GM23338 (cell line): Measurements from ENCODE around the gene CCDC91. TPM values are rescaled to one million over a fixed set of nuclear protein-coding genes. Genes with fewer than 3 reads are reported as not detected.

ENCODE experiments used
- ATAC-seq: fragments of 200-7000 bp; cut with Tn5 transposase; 3 replicates; pipeline ENCODE4 v1.9.1; 2020
- DNase-seq: peaks from one replicate; pipeline ENCODE4 v3.0.0-alpha.2; 2015; ENCODE audit warnings: low spot score
- H2AFZ ChIP-seq: fragments of 200-600 bp; sonication (generic); 2 replicates; pipeline ENCODE4 v1.8.0; 2016; ENCODE audit warnings: antibody characterized with exemption, mild to moderate bottlenecking, moderate library complexity
- H3F3A ChIP-seq: fragments of 200-600 bp; sonication (generic); replicated peaks from 2 replicates; pipeline ENCODE4 v1.8.0; 2017; ENCODE audit warnings: antibody characterized with exemption, mixed run types, low read depth
- H3K27ac ChIP-seq: fragments of 200-600 bp; sonication (generic); 2 replicates; pipeline ENCODE4 v1.6.1; 2016; ENCODE audit warnings: low read depth
- H3K27me3 ChIP-seq: fragments of 200-600 bp; sonication (generic); 2 replicates; pipeline ENCODE4 v1.8.0; 2016; ENCODE audit warnings: mild to moderate bottlenecking, mixed run types, moderate library complexity; ENCODE audit not compliant: insufficient read depth
- H3K36me3 ChIP-seq: fragments of 200-600 bp; sonication (generic); 2 replicates; pipeline ENCODE4 v1.8.0; 2016; ENCODE audit warnings: mild to moderate bottlenecking; ENCODE audit not compliant: insufficient read depth
- H3K4me1 ChIP-seq: fragments of 200-600 bp; sonication (generic); 2 replicates; pipeline ENCODE4 v1.8.0; 2016; ENCODE audit warnings: mild to moderate bottlenecking, moderate library complexity; ENCODE audit not compliant: insufficient read depth
- H3K4me2 ChIP-seq: fragments of 200-600 bp; sonication (generic); 2 replicates; pipeline ENCODE4 v1.7.1; 2017; ENCODE audit warnings: mixed run types
- H3K4me3 ChIP-seq: fragments of 200-600 bp; sonication (generic); 2 replicates; pipeline ENCODE4 v1.6.1; 2016; ENCODE audit warnings: mixed run types
- H3K79me2 ChIP-seq: fragments of 200-600 bp; sonication (generic); replicated peaks from 2 replicates; pipeline ENCODE4 v1.8.0; 2017; ENCODE audit warnings: mild to moderate bottlenecking; ENCODE audit not compliant: insufficient read depth
- H3K9me2 ChIP-seq: fragments of 200-600 bp; sonication (generic); 2 replicates; pipeline ENCODE4 v1.8.0; 2017; ENCODE audit not compliant: insufficient read depth
- H4K20me1 ChIP-seq: fragments of 200-600 bp; sonication (generic); replicated peaks from 2 replicates; pipeline ENCODE4 v1.8.0; 2017; ENCODE audit warnings: mild to moderate bottlenecking; ENCODE audit not compliant: insufficient read depth
- H3K27ac Mint-ChIP-seq: 2 replicates; pipeline ENCODE4 v1.8.0; 2020; ENCODE audit warnings: inconsistent platforms, mild to moderate bottlenecking, moderate library complexity, mixed read lengths
- H3K27me3 Mint-ChIP-seq: 3 replicates; pipeline ENCODE4 v1.8.0; 2022; ENCODE audit warnings: low read depth, mild to moderate bottlenecking, moderate library complexity, mixed read lengths, inconsistent platforms; ENCODE audit not compliant: insufficient read depth, poor library complexity
- H3K36me3 Mint-ChIP-seq: 3 replicates; pipeline ENCODE4 v1.8.0; 2021; ENCODE audit warnings: low read depth, mild to moderate bottlenecking, inconsistent platforms, moderate library complexity, mixed read lengths
- H3K4me1 Mint-ChIP-seq: 3 replicates; pipeline ENCODE4 v1.8.0; 2020; ENCODE audit warnings: mild to moderate bottlenecking, inconsistent platforms, mixed read lengths
- H3K4me3 Mint-ChIP-seq: 3 replicates; pipeline ENCODE4 v1.8.0; 2021; ENCODE audit warnings: moderate library complexity, mild to moderate bottlenecking, inconsistent platforms, mixed read lengths
- H3K9me3 Mint-ChIP-seq: 3 replicates; pipeline ENCODE4 v1.8.0; 2020; ENCODE audit warnings: moderate library complexity, mild to moderate bottlenecking, inconsistent platforms, mixed read lengths
- CREB1 ChIP-seq: fragments of 250-450 bp; sonication (Bioruptor Pico); IDR thresholded peaks from 2 replicates; pipeline ENCODE4 v1.5.0; 2020; ENCODE audit warnings: low read depth, mild to moderate bottlenecking, moderate library complexity
- ETS1 ChIP-seq: IDR thresholded peaks from 2 replicates; pipeline ENCODE4 v1.6.1; 2016; ENCODE audit warnings: antibody characterized with exemption
- EZH2phosphoT487 ChIP-seq: fragments of 200-600 bp; sonication (generic); IDR thresholded peaks from one replicate; pipeline ENCODE4 v1.8.1; 2018; ENCODE audit warnings: antibody characterized with exemption; ENCODE audit not compliant: unreplicated experiment
- NANOG ChIP-seq: IDR thresholded peaks from 2 replicates; pipeline ENCODE4 v1.6.1; 2016; ENCODE audit warnings: antibody characterized with exemption, borderline replicate concordance
- POLR2AphosphoS5 ChIP-seq: IDR thresholded peaks from 2 replicates; pipeline ENCODE4 v1.6.1; 2016; ENCODE audit warnings: antibody characterized with exemption, low read depth
- ZNF114 ChIP-seq: fragments of 250-450 bp; sonication (Bioruptor Pico); IDR thresholded peaks from 2 replicates; pipeline ENCODE4 v1.5.0; 2020; ENCODE audit warnings: mild to moderate bottlenecking, moderate library complexity
- ZNF331 ChIP-seq: fragments of 250-450 bp; sonication (Bioruptor Pico); IDR thresholded peaks from 2 replicates; pipeline ENCODE4 v1.5.0; 2020; ENCODE audit warnings: low read depth, mild to moderate bottlenecking, moderate library complexity
- ZNF462 ChIP-seq: fragments of 250-450 bp; sonication (Bioruptor Pico); IDR thresholded peaks from 2 replicates; pipeline ENCODE4 v1.5.0; 2020; ENCODE audit warnings: mild to moderate bottlenecking, moderate library complexity
- polyA plus RNA-seq: library from polyadenylated mRNA; unstranded; fragments of >200 nt; fragmentation: Nextera tagmentation; extraction: Ambion mirVana; gene quantifications from 2 replicates; pipeline ENCODE4 v1.2.1, GENCODE V29; 2016
- total RNA-seq: library from RNA; depleted of rRNA; stranded (reverse); fragments of >200 nt; shearing (Covaris generic); gene quantifications from 2 replicates; pipeline ENCODE4 v1.2.3, GENCODE V29; 2014

Gene CCDC91
- total and polyA plus RNA-seq, 2 experiments from 2014 or later: 24.7 to 48.7 TPM

GRCh38 chr12:28374556-28374955 lies 184.3 kb downstream of the CCDC91 start (continued):
- TF ChIP-seq ETS1 (no peak), ZNF114 (no peak), ZNF462 (no peak), POLR2AphosphoS5 (no peak)

- DNase-seq (no peak), ATAC-seq (no peak)
- Mint-ChIP-seq H3K9me3 (peaks cover 7% of the 10 kb centered on the region; the same call in 2 of the 3 replicates), H3K27me3 (no peaks in the 10 kb centered on the region), H3K27ac (no peak overlapping the region), H3K4me1 (peaks cover 27% of the 10 kb centered on the region), H3K4me3 (no peak overlapping the region), H3K36me3 (peaks cover 16% of the 10 kb centered on the region)
- Histone ChIP-seq H4K20me1 (no peaks in the 10 kb centered on the region), H3K27ac (no peak overlapping the region), H3K36me3 (no peaks in the 10 kb centered on the region), H3F3A (no peaks in the 10 kb centered on the region), H3K4me3 (no peak overlapping the region), H2AFZ (no peak overlapping the region), H3K4me1 (peaks cover 46% of the 10 kb centered on the region), H3K9me2 (no peaks in the 10 kb centered on the region), H3K79me2 (no peaks in the 10 kb centered on the region), H3K4me2 (0 out of 2 replicates have a peak overlapping the region, but pooled peaks have one; percentile 14), H3K27me3 (no peaks in the 10 kb centered on the region)
- TF ChIP-seq ZNF462: no peak
- no peak for TF ChIP-seq NANOG
- TF ChIP-seq ZNF331 (CRISPR knock-in tag): no peak
- no peak for TF ChIP-seq CREB1 (CRISPR knock-in tag)
- TF ChIP-seq EZH2phosphoT487: no peak
Observed at GRCh38 chr12:28378736-28379135, 188.5 kb downstream of the CCDC91 start.
